Measurements from ENCODE around the gene LETM1. TPM values are rescaled to one million over a fixed set of nuclear protein-coding genes. Genes with fewer than 3 reads are reported as not detected.
A peak's percentile ranks its signal among the peaks of the same experiment; 100 is the strongest.

Gene LETM1
- total and polyA plus RNA-seq, 5 experiments from 2014 or later, result 10.8 to 41.9 (median 12.9) TPM

DNA sequence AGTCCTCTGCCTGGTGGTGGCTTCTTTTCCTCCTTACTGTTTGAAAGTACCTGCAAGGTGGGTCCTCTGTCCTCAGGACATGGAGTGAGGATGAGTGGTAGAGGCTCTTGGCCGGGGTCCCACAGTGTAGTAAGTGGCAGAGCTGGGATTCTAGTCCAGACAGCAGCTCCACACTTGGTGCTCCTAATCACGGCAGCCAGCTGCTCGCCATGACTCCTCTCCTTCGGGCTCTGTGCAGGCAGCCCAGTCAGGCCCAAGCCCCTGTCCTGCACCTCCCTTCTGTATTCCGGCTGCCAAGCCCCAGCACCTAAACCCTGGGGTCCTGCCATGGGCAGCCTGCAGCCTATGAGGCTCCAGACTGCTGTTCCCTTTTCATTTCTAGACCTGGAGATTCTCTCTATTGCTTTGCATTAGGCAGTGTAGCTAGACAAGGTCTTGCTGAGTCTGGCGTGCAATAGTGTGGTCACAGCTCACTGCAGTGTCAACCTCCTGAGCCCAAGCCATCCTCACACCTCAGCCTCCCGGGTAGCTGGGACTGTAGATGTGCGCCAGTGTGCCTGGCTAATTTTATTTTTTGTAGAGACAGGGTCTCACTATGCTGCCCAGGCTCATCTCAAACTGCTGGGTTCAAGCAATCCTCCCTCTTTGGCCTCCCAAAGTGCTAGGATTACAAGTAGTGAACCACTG lies 40.2 kb upstream of the LETM1 start:
- no peaks in the 10 kb centered on the region for H3K27me3 Mint-ChIP-seq
- H3K9me3 Mint-ChIP-seq, result no peaks in the 10 kb centered on the region
- H3K27ac Mint-ChIP-seq, result peak overlapping the region in 2 of 10 donors; percentile 46 to 66
- peaks cover 0 to 10% (median 0%) of the 10 kb centered on the region in 3 donors for H3K36me3 Mint-ChIP-seq
- POLR2A ChIA-PET, result no interaction called here
- no peak for ATAC-seq
- no peak for DNase-seq
- H3K4me1 Mint-ChIP-seq, result peaks cover 8 to 11% (median 10%) of the 10 kb centered on the region in 4 donors
- no peak overlapping the region for H3K4me3 Mint-ChIP-seq

DNA sequence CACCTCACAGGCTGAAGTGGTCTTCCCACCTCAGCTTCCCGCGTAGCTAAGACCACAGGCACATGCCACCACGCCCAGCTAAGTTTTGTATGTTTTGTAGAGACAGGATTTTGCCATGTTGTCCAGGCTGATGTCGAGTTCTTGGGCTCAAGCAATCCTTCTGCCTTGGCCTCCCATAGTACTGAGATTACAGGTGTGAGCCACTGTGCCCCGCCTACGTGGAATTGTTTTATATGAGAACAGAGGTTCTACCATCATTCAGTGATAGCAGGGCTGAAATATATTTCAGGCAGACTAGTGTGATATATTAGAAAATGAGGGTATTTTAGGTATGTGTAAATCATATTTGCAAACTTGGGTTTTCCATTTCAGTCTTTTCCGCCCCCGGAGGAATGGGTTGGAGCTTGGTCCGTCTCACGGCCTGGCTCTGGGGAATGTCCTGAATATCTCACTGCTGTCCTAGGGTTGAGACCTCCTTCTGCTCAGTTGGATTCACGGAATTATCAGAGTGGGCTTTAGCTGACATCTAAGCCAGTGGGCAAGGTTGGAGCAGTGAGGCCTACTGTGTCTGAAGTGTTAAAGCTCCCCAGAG lies 35.1 kb upstream of the LETM1 start:
- Mint-ChIP-seq H3K27me3 (no peaks in the 10 kb centered on the region), H3K9me3 (peaks cover 0 to 3% (median 0%) of the 10 kb centered on the region in 9 donors), H3K4me1 (peaks cover 5 to 19% (median 9%) of the 10 kb centered on the region in 4 donors), H3K27ac (peak overlapping the region in 1 of 10 donors; percentile 70), H3K4me3 (no peak overlapping the region), H3K36me3 (peaks cover 0 to 2% (median 0%) of the 10 kb centered on the region in 3 donors)
- POLR2A ChIA-PET, result no interaction called here
- DNase-seq, result no peak
- no peak for ATAC-seq

- Mint-ChIP-seq H3K36me3 (no peaks in the 10 kb centered on the region), H3K27ac (peak overlapping the region in 4 of 10 donors; percentile 15 to 62 (median 45)), H3K27me3 (no peaks in the 10 kb centered on the region), H3K4me3 (no peak overlapping the region), H3K4me1 (peaks cover 7 to 22% (median 11%) of the 10 kb centered on the region in 4 donors), H3K9me3 (peaks cover 0 to 3% (median 0%) of the 10 kb centered on the region in 9 donors)
- DNase-seq, result no peak
- no peak for ATAC-seq
- POLR2A ChIA-PET, result interaction anchor here (0.8 to 1.2 kb wide), 2 partner anchors 16 to 31 kb away, joined by 3 read pairs; partner anchors contain the start of genes LETM1 and NSD2
Measured at GRCh38 chr4:1887052-1887451, 31.1 kb upstream of the LETM1 start.

DNA sequence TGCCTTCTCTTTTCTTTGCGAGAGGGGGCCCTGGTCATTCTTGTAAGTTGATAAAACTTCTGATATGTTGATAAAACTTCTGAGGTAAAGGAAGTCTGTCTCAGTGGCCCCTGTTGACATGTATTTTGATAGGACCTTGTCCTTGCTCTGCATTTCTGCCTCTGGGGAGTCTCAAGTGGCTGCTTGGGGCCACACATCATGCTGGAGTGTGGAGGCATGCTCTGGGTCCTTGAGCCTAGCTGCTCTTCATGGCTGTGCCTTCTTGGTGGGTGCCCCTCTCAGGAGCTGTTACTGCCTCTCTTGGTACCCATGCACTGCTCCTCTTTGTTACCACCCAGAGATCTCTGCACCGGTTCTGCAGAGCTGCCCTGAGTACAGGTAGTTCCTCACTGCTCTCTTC lies 29.5 kb upstream of the LETM1 start:
- peak overlapping the region in 2 of 10 donors; percentile 15 to 57 for H3K27ac Mint-ChIP-seq

DNA sequence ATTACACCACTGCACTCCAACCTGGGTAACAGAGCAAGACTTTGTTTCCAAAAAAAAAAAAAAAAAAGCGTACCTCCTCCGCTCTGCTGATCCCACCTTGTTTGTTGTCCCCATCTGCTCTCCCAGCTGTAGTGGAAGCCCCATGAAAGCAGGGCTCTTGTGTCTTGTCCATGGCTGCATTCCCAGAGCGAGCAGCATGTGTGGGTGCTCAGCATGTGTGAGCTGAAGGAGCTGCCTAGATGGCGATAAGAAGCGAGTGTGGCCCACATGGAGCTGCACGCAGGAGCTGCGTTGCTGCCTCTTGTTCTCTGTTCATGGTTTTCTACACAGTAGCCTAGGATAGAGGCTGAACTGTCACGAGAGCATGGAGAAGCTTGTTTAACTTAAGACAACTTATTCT lies 27.6 kb upstream of the LETM1 start:
- Mint-ChIP-seq H3K4me3 (no peak overlapping the region), H3K4me1 (peaks cover 20 to 29% (median 25%) of the 10 kb centered on the region in 4 donors), H3K36me3 (no peaks in the 10 kb centered on the region), H3K9me3 (peaks cover 0 to 3% (median 0%) of the 10 kb centered on the region in 9 donors), H3K27me3 (no peaks in the 10 kb centered on the region), H3K27ac (peak overlapping the region in 2 of 10 donors; percentile 19 to 60)
- POLR2A ChIA-PET, result interaction anchor here (1.0 kb wide), 1 partner anchor 9 kb away, joined by 3 read pairs; no protein-coding TSS in a partner anchor
- ATAC-seq (no peak), DNase-seq (no peak)

More for the DNA sequence above, 29.5 kb upstream of the LETM1 start:
- Mint-ChIP-seq H3K36me3 (no peaks in the 10 kb centered on the region), H3K9me3 (peaks cover 0 to 3% (median 0%) of the 10 kb centered on the region in 9 donors), H3K4me3 (no peak overlapping the region), H3K27me3 (no peaks in the 10 kb centered on the region), H3K4me1 (peaks cover 14 to 27% (median 17%) of the 10 kb centered on the region in 4 donors)
- POLR2A ChIA-PET, result no interaction called here
- ATAC-seq (no peak), DNase-seq (no peak)

DNA sequence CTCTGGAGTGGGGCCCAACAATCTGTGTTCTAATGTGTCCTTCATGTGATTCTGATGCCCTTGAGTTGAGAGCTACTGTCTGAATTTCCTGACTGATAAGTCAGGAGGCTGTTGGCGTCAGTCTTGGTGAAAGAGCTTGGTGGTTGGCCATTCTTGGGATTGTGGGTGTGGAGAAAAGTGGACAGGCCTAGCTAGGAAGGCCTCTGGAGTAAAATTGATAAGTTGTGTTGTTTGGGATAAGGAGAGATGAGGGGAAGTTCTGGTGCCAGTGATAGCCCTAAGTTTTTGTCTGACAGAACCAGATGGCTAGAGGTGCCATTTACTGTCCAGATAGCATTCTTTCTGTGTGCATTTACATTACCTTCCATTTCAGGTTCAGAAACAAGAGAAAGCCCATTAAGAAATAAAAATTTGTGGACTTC lies 26.9 kb upstream of the LETM1 start:
- Mint-ChIP-seq H3K4me1 (peaks cover 22 to 32% (median 28%) of the 10 kb centered on the region in 4 donors), H3K36me3 (no peaks in the 10 kb centered on the region), H3K9me3 (peaks cover 0 to 3% (median 0%) of the 10 kb centered on the region in 9 donors), H3K27ac (peak overlapping the region in 1 of 10 donors; percentile 67), H3K4me3 (no peak overlapping the region), H3K27me3 (no peaks in the 10 kb centered on the region)
- ATAC-seq (no peak), DNase-seq (no peak)
- POLR2A ChIA-PET, result no interaction called here

GRCh38 chr4:1880332-1880731 lies 24.4 kb upstream of the LETM1 start:
- POLR2A ChIA-PET, result no interaction called here

GRCh38 chr4:1879485-1879884 lies 23.5 kb upstream of the LETM1 start:
- Mint-ChIP-seq H3K27me3 (no peaks in the 10 kb centered on the region), H3K36me3 (no peaks in the 10 kb centered on the region), H3K27ac (peak overlapping the region in 2 of 10 donors; percentile 31 to 63), H3K9me3 (no peaks in the 10 kb centered on the region), H3K4me3 (no peak overlapping the region), H3K4me1 (peaks cover 21 to 36% (median 23%) of the 10 kb centered on the region in 4 donors)
- DNase-seq (no peak), ATAC-seq (no peak)
- POLR2A ChIA-PET, result interaction anchor here (1.0 kb wide), 1 partner anchor 9 kb away, joined by 3 read pairs; the partner anchor contains the start of gene NSD2

More at GRCh38 chr4:1880332-1880731, 24.4 kb upstream of the LETM1 start:
- DNase-seq (no peak), ATAC-seq (no peak)
- Mint-ChIP-seq H3K27ac (no peak overlapping the region), H3K9me3 (no peaks in the 10 kb centered on the region), H3K4me1 (peaks cover 19 to 32% (median 22%) of the 10 kb centered on the region in 4 donors), H3K27me3 (no peaks in the 10 kb centered on the region), H3K36me3 (no peaks in the 10 kb centered on the region), H3K4me3 (no peak overlapping the region)

DNA sequence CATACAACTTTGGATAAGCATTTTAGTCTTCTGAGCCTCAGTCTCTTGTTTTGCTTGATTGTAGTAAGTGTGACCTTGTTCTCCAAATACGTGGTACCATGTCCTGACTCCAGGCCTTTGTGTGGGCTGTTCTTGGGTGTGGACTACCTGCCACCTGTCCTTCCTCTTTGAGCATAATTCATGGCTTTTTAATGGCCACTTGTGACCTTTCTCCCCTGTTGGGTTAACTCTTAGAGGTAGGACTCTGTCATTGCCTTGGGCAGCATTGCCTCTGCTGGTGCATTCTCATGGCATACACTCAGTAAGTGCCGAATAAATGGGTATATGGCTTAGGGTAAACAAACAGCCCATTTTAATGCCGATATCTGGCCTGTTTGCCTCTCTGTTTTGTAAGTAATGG lies 18.2 kb upstream of the LETM1 start:
- H3K36me3 Mint-ChIP-seq, result no peaks in the 10 kb centered on the region
- ATAC-seq (no peak), DNase-seq (no peak)
- peaks cover 16 to 44% (median 41%) of the 10 kb centered on the region in 4 donors for H3K4me1 Mint-ChIP-seq
- H3K27ac Mint-ChIP-seq, result peak overlapping the region in 4 of 10 donors; percentile 4 to 92 (median 32)
- H3K27me3 Mint-ChIP-seq, result peaks cover 0 to 3% (median 0%) of the 10 kb centered on the region in 5 donors
- H3K4me3 Mint-ChIP-seq, result peak overlapping the region in 2 of 10 donors; percentile 0 to 43
- H3K9me3 Mint-ChIP-seq, result no peaks in the 10 kb centered on the region
- POLR2A ChIA-PET, result interaction anchor here (1.1 to 1.2 kb wide), 2 partner anchors 9 to 25 kb away, joined by 3 read pairs; no protein-coding TSS in a partner anchor

DNA sequence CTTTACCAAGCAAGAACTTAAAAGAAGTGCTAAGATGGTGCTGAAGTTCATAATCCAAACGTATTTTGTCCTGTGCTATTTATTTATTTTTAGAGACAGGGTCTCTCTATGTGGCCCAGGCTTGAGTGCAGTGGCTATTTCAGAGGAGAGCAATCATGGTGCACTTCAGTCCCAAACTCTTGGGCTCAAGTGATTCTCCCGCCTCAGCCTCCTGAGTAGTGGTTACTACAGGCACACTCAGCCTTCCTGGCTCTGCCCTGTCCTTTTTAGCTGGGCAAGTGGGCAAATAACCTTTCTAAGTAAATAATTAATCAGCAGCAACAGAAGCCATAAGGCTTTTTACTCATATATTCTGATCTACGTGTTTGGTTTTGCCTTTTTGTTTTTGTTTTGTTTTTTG lies 17.8 kb upstream of the LETM1 start:
- POLR2A ChIA-PET, result interaction anchor here (1.1 to 1.2 kb wide), 2 partner anchors 17 to 25 kb away, joined by 3 to 4 read pairs; partner anchors contain the start of gene LETM1
- peaks cover 0 to 3% (median 0%) of the 10 kb centered on the region in 5 donors for H3K27me3 Mint-ChIP-seq
- DNase-seq (no peak), ATAC-seq (no peak)
- H3K36me3 Mint-ChIP-seq, result no peaks in the 10 kb centered on the region
- peaks cover 16 to 44% (median 42%) of the 10 kb centered on the region in 4 donors for H3K4me1 Mint-ChIP-seq
- H3K27ac Mint-ChIP-seq, result peak overlapping the region in 1 of 10 donors; percentile 92
- H3K4me3 Mint-ChIP-seq, result peak overlapping the region in 3 of 10 donors; percentile 0 to 92 (median 38)
- H3K9me3 Mint-ChIP-seq, result no peaks in the 10 kb centered on the region

GRCh38 chr4:1873291-1873690 lies 17.3 kb upstream of the LETM1 start:
- no peak for DNase-seq
- POLR2A ChIA-PET, result interaction anchor here (1.1 to 1.2 kb wide), 3 partner anchors 17 to 26 kb away, joined by 3 to 4 read pairs (median 3); partner anchors contain the start of gene LETM1
- H3K27me3 Mint-ChIP-seq, result peaks cover 0 to 3% (median 0%) of the 10 kb centered on the region in 5 donors
- no peaks in the 10 kb centered on the region for H3K9me3 Mint-ChIP-seq
- no peaks in the 10 kb centered on the region for H3K36me3 Mint-ChIP-seq
- H3K4me1 Mint-ChIP-seq, result peaks cover 13 to 39% (median 38%) of the 10 kb centered on the region in 4 donors
- peak overlapping the region in 5 of 10 donors; percentile 85 to 92 (median 86) for H3K4me3 Mint-ChIP-seq
- no peak for ATAC-seq
- H3K27ac Mint-ChIP-seq, result peak overlapping the region in 7 of 10 donors; percentile 9 to 95 (median 91)

DNA sequence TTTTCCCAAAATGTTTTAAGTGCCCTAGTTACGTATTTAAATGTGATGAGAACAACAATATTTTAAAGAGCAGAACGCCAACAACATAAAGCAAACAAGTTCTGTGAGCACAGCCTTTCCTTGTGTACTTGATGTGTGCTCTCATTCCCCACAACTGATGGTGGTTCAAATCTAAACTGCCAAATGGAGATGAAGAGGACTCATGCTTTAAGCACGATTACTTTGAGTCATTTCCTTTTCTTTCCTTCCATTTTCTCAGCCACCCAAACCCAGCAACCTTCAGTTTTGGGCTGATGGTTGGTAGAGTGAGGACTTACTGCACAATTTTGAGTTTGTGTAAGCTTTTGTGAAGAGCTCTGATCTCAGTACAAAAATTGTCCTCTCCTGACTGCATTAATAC lies 16.9 kb upstream of the LETM1 start:
- DNase-seq (no peak), ATAC-seq (no peak)
- peaks cover 13 to 39% (median 38%) of the 10 kb centered on the region in 4 donors for H3K4me1 Mint-ChIP-seq
- H3K4me3 Mint-ChIP-seq, result peak overlapping the region; percentile 64 to 92 (median 86)
- H3K9me3 Mint-ChIP-seq, result no peaks in the 10 kb centered on the region
- POLR2A ChIA-PET, result interaction anchor here (0.6 to 1.2 kb wide), 4 partner anchors 16 to 626 kb away, joined by 3 to 4 read pairs (median 3); partner anchors contain the start of gene LETM1
- H3K36me3 Mint-ChIP-seq, result no peaks in the 10 kb centered on the region
- peak overlapping the region in 9 of 10 donors; percentile 9 to 97 (median 91) for H3K27ac Mint-ChIP-seq
- peaks cover 0 to 3% (median 0%) of the 10 kb centered on the region in 5 donors for H3K27me3 Mint-ChIP-seq
